ENCODE measurements around the gene KCNAB1.

KCNAB1 gene

GRCh38 chr3:156341831-156342416 lies 221.5 kb downstream of the KCNAB1 start:
- Histone ChIP-seq H3K9me3 (ENCODE audit: control insufficient read depth, insufficient read depth, low read length) (no peaks in the 10 kb centered on the region), H3K36me3 (ENCODE audit: insufficient read depth, low read length) (no peaks in the 10 kb centered on the region), H3K9ac (ENCODE audit: low read depth, low read length) (no peak overlapping the region), H3K4me1 (ENCODE audit: insufficient read depth, low read length) (0 out of 2 replicates have a peak, but pooled peaks cover 2% of the 10 kb centered on the region)

- no peaks in the 10 kb centered on the region for H3K9me3 ChIP-seq (ENCODE audit: control insufficient read depth, insufficient read depth, low read length)
- no peaks in the 10 kb centered on the region for H3K36me3 ChIP-seq (ENCODE audit: insufficient read depth, low read length)
- H3K4me1 ChIP-seq (ENCODE audit: insufficient read depth, low read length): 0 out of 2 replicates have a peak, but pooled peaks cover 2% of the 10 kb centered on the region
- H3K9ac ChIP-seq (ENCODE audit: low read depth, low read length): no peak overlapping the region
Measured at GRCh38 chr3:156344215-156344614, 223.8 kb downstream of the KCNAB1 start.

GRCh38 chr3:156349111-156349510 lies 228.7 kb downstream of the KCNAB1 start:
- Histone ChIP-seq H3K9ac (ENCODE audit: low read depth, low read length) (no peak overlapping the region), H3K36me3 (ENCODE audit: insufficient read depth, low read length) (no peaks in the 10 kb centered on the region), H3K9me3 (ENCODE audit: control insufficient read depth, insufficient read depth, low read length) (no peaks in the 10 kb centered on the region), H3K4me1 (ENCODE audit: insufficient read depth, low read length) (0 out of 2 replicates have a peak, but pooled peaks cover 2% of the 10 kb centered on the region)

- Histone ChIP-seq H3K9me3 (ENCODE audit: control insufficient read depth, insufficient read depth, low read length) (no peaks in the 10 kb centered on the region), H3K36me3 (ENCODE audit: insufficient read depth, low read length) (no peaks in the 10 kb centered on the region), H3K9ac (ENCODE audit: low read depth, low read length) (no peak overlapping the region), H3K4me1 (ENCODE audit: insufficient read depth, low read length) (no peaks in the 10 kb centered on the region)
Measured at GRCh38 chr3:156349978-156350377, 229.6 kb downstream of the KCNAB1 start.

- Histone ChIP-seq H3K9me3 (ENCODE audit: control insufficient read depth, insufficient read depth, low read length) (no peaks in the 10 kb centered on the region), H3K4me1 (ENCODE audit: insufficient read depth, low read length) (no peaks in the 10 kb centered on the region), H3K36me3 (ENCODE audit: insufficient read depth, low read length) (no peaks in the 10 kb centered on the region), H3K9ac (ENCODE audit: low read depth, low read length) (no peak overlapping the region)
Measured at GRCh38 chr3:156350781-156351180, 230.4 kb downstream of the KCNAB1 start.

- no peaks in the 10 kb centered on the region for H3K36me3 ChIP-seq (ENCODE audit: insufficient read depth, low read length)
- no peak overlapping the region for H3K9ac ChIP-seq (ENCODE audit: low read depth, low read length)
- H3K9me3 ChIP-seq (ENCODE audit: control insufficient read depth, insufficient read depth, low read length): no peaks in the 10 kb centered on the region
- no peaks in the 10 kb centered on the region for H3K4me1 ChIP-seq (ENCODE audit: insufficient read depth, low read length)
Measured at GRCh38 chr3:156351783-156352182, 231.4 kb downstream of the KCNAB1 start.

GRCh38 chr3:156352728-156353127 lies 232.3 kb downstream of the KCNAB1 start:
- no peaks in the 10 kb centered on the region for H3K36me3 ChIP-seq (ENCODE audit: insufficient read depth, low read length)
- H3K4me1 ChIP-seq (ENCODE audit: insufficient read depth, low read length): no peaks in the 10 kb centered on the region

GRCh38 chr3:156353563-156353962 lies 233.2 kb downstream of the KCNAB1 start:
- H3K9ac ChIP-seq (ENCODE audit: low read depth, low read length): no peak overlapping the region
- no peaks in the 10 kb centered on the region for H3K9me3 ChIP-seq (ENCODE audit: control insufficient read depth, insufficient read depth, low read length)
- no peaks in the 10 kb centered on the region for H3K4me1 ChIP-seq (ENCODE audit: insufficient read depth, low read length)
- H3K36me3 ChIP-seq (ENCODE audit: insufficient read depth, low read length): no peaks in the 10 kb centered on the region

More at GRCh38 chr3:156352728-156353127, 232.3 kb downstream of the KCNAB1 start:
- no peaks in the 10 kb centered on the region for H3K9me3 ChIP-seq (ENCODE audit: control insufficient read depth, insufficient read depth, low read length)
- H3K9ac ChIP-seq (ENCODE audit: low read depth, low read length): no peak overlapping the region

GRCh38 chr3:156356537-156357363 lies 236.4 kb downstream of the KCNAB1 start:
- Histone ChIP-seq H3K4me1 (ENCODE audit: insufficient read depth, low read length) (peaks cover 4% of the 10 kb centered on the region; the same call in 1 of the 2 replicates), H3K36me3 (ENCODE audit: insufficient read depth, low read length) (no peaks in the 10 kb centered on the region), H3K9me3 (ENCODE audit: control insufficient read depth, insufficient read depth, low read length) (no peaks in the 10 kb centered on the region), H3K9ac (ENCODE audit: low read depth, low read length) (no peak overlapping the region)

GRCh38 chr3:156358232-156358631 lies 237.9 kb downstream of the KCNAB1 start:
- H3K4me1 ChIP-seq (ENCODE audit: insufficient read depth, low read length): peaks cover 4% of the 10 kb centered on the region; the same call in 1 of the 2 replicates
- H3K9me3 ChIP-seq (ENCODE audit: control insufficient read depth, insufficient read depth, low read length): no peaks in the 10 kb centered on the region
- H3K9ac ChIP-seq (ENCODE audit: low read depth, low read length): no peak overlapping the region
- H3K36me3 ChIP-seq (ENCODE audit: insufficient read depth, low read length): no peaks in the 10 kb centered on the region

- Histone ChIP-seq H3K9me3 (ENCODE audit: control insufficient read depth, insufficient read depth, low read length) (no peaks in the 10 kb centered on the region), H3K36me3 (ENCODE audit: insufficient read depth, low read length) (no peaks in the 10 kb centered on the region), H3K4me1 (ENCODE audit: insufficient read depth, low read length) (peaks cover 4% of the 10 kb centered on the region; the same call in 1 of the 2 replicates), H3K9ac (ENCODE audit: low read depth, low read length) (no peak overlapping the region)
Measured at GRCh38 chr3:156359368-156359767, 239.0 kb downstream of the KCNAB1 start.

GRCh38 chr3:156360083-156360482 lies 239.7 kb downstream of the KCNAB1 start:
- no peaks in the 10 kb centered on the region for H3K36me3 ChIP-seq (ENCODE audit: insufficient read depth, low read length)
- H3K9me3 ChIP-seq (ENCODE audit: control insufficient read depth, insufficient read depth, low read length): no peaks in the 10 kb centered on the region
- no peak overlapping the region for H3K9ac ChIP-seq (ENCODE audit: low read depth, low read length)
- H3K4me1 ChIP-seq (ENCODE audit: insufficient read depth, low read length): peaks cover 4% of the 10 kb centered on the region

GRCh38 chr3:156360963-156361362 lies 240.6 kb downstream of the KCNAB1 start:
- Histone ChIP-seq H3K4me1 (ENCODE audit: insufficient read depth, low read length) (peaks cover 4% of the 10 kb centered on the region), H3K36me3 (ENCODE audit: insufficient read depth, low read length) (no peaks in the 10 kb centered on the region), H3K9ac (ENCODE audit: low read depth, low read length) (no peak overlapping the region), H3K9me3 (ENCODE audit: control insufficient read depth, insufficient read depth, low read length) (no peaks in the 10 kb centered on the region)

GRCh38 chr3:156366559-156366958 lies 246.2 kb downstream of the KCNAB1 start:
- Histone ChIP-seq H3K9ac (ENCODE audit: low read depth, low read length) (no peak overlapping the region), H3K4me1 (ENCODE audit: insufficient read depth, low read length) (peaks cover 16% of the 10 kb centered on the region; the same call in 1 of the 2 replicates), H3K9me3 (ENCODE audit: control insufficient read depth, insufficient read depth, low read length) (no peaks in the 10 kb centered on the region), H3K36me3 (ENCODE audit: insufficient read depth, low read length) (no peaks in the 10 kb centered on the region)

- Histone ChIP-seq H3K9ac (ENCODE audit: low read depth, low read length) (no peak overlapping the region), H3K36me3 (ENCODE audit: insufficient read depth, low read length) (no peaks in the 10 kb centered on the region), H3K4me1 (ENCODE audit: insufficient read depth, low read length) (peaks cover 26% of the 10 kb centered on the region), H3K9me3 (ENCODE audit: control insufficient read depth, insufficient read depth, low read length) (no peaks in the 10 kb centered on the region)
Measured at GRCh38 chr3:156368189-156368588, 247.8 kb downstream of the KCNAB1 start.
